Measurements from ENCODE around the gene MERTK.
"Not testable (repeated sequence)": the region's sequence is repeated elsewhere in the genome, so short reads cannot be mapped to it uniquely, and the experiment has no call there.

DNA sequence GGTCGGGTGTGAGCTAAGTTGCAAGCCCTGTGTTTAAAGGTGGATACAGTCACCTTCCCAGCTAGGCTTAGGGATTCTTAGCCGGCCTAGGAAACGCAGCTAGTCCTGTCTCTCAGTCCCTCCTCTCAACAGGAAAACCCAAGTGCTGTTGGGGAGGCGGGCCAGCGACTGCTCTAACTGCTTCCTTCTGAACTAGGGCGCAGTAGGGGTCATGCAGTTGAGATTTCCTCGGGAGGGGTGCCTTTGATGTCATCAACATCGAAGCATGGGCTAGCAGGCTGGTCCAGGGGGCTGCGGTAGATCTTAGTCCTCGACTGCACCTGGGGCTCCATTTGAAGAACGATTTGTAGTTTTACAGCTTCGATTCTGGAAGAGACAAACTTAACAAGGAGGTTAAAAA is 141.1 kb downstream of the MERTK start:
- TF ChIP-seq, protein P1, sequence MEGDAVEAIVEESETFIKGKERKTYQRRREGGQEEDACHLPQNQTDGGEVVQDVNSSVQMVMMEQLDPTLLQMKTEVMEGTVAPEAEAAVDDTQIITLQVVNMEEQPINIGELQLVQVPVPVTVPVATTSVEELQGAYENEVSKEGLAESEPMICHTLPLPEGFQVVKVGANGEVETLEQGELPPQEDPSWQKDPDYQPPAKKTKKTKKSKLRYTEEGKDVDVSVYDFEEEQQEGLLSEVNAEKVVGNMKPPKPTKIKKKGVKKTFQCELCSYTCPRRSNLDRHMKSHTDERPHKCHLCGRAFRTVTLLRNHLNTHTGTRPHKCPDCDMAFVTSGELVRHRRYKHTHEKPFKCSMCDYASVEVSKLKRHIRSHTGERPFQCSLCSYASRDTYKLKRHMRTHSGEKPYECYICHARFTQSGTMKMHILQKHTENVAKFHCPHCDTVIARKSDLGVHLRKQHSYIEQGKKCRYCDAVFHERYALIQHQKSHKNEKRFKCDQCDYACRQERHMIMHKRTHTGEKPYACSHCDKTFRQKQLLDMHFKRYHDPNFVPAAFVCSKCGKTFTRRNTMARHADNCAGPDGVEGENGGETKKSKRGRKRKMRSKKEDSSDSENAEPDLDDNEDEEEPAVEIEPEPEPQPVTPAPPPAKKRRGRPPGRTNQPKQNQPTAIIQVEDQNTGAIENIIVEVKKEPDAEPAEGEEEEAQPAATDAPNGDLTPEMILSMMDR (conservative IDR thresholded peaks at IDR 0.05 in 1 of 2, IDR thresholded peaks at IDR 0.05 in 1 of 2; ENCODE audit: low read depth in 1 of 2, low read length in 2 of 2) = not testable (repeated sequence)
- not testable (repeated sequence) for TF ChIP-seq EZH2 (IDR thresholded peaks at IDR 0.05; ENCODE audit: low read length, missing control alignments)
